NCI-H446 treated with DMSO at 0.1 percent for 48 hours (cell line): ENCODE data around the gene ADGRF5.

Experiments
- DNase-seq: peaks from one replicate; lab custom pipeline; 2025; lab: John Stamatoyannopoulos, UW

ADGRF5 gene

GRCh38 chr6:46815130-46815529 is 106.6 kb downstream of the ADGRF5 start:
- no peak for DNase-seq

DNA sequence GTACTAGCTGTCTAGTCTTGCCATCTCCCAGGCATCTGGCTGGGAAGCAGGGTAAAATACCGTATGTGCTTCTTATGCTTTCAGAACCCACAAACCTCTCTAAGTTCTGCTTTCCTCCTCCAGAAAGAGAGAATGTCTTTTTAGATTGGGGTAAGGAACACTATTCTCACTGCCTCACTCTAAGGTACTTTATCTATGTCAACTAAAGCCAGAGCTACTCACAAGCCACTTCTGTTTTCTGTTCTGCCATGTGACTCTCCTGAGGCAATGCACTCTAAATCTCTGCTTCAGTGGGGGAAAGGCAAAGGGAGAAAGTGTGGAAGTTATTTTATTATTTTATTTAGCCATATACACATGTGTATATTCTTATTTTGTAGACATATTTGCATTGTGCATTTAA is 112.9 kb downstream of the ADGRF5 start:
- DNase-seq = no peak
